ENCODE measurements around the gene ARHGAP26.

The ARHGAP26 gene

DNA sequence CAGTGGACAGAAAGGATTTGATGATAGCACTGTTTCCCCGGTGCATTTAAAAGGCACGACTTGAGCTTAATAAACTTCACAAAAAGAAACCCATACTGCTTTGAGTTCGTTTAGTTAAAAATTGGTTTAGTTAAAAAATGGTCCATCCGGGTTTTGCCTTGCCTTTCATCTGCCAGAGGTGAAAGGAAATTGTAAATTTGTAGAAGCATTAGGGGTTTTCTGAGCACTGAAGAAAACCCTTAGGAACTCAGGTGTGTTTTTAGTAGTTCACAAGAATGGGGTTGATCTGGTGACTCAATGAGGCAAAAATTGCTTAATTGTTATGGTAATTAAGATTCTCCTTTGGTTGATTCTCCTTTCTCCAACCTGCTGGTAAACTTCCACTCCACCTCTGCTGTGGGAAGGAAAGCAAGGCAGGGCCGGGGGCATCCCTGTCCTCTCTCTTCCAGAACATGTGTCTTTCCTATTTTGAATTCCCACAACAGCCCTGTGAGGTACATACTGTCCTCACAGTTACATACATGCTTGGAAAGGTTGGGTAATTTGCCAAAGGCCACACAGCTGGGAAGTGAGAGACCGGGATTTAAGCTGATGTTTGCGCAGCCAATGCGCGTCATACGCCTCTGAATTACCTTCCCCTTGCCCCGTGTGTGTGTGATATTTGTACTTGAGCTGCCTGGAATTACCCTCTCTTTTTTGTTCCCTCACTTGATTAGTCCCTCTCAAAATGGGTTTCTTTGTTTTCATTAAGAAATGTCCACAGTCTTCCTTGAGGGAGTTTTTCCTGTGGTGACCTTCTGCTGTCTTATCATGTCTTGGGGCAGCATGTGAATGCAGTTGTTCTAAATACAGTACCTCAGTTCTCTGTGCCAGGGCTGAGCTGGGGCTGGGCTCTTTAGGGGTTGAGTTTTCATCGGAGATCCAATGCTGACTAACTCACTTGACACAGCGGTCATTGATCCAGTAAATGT lies 94.4 kb downstream of the ARHGAP26 start:
- no peak overlapping the region for H3K14ac ChIP-seq (ENCODE audit: low read length in 2 of 2)
- H2AFZ ChIP-seq (ENCODE audit: low read depth, low read length): no peak overlapping the region
- no peak overlapping the region for H2BK12ac ChIP-seq (ENCODE audit: low read length in 2 of 2)
- WGBS: 77% methylated on average over 13 of the region's 13 CpGs
- H3K9ac ChIP-seq (ENCODE audit: low read length): no peak overlapping the region
- no peak overlapping the region for H3K23ac ChIP-seq (ENCODE audit: low read length in 2 of 2)
- H3K27me3 ChIP-seq (ENCODE audit: control insufficient read depth in 1 of 2, insufficient read depth in 1 of 2, low read length in 2 of 2): no peaks in the 10 kb centered on the region
- no peak overlapping the region for H2BK15ac ChIP-seq (ENCODE audit: low read depth, poor library complexity, severe bottlenecking)
- no peak overlapping the region for H3K4me3 ChIP-seq (ENCODE audit: insufficient read depth in 1 of 2, low read depth in 1 of 2, low read length in 2 of 2)
- H3K4me1 ChIP-seq (ENCODE audit: control insufficient read depth, insufficient read depth, low read depth, low read length): peaks cover 9% of the 10 kb centered on the region
- H3K36me3 ChIP-seq (ENCODE audit: control insufficient read depth in 1 of 2, insufficient read depth in 2 of 2, low read depth in 1 of 2, low read length in 2 of 2): no peaks in the 10 kb centered on the region
- DNase-seq: no peak
- H3K4ac ChIP-seq (ENCODE audit: low read depth in 1 of 2, low read length in 2 of 2): no peak overlapping the region
- H3K4me2 ChIP-seq (ENCODE audit: low read length, poor library complexity, severe bottlenecking): no peak overlapping the region
- no peak overlapping the region for H4K8ac ChIP-seq (ENCODE audit: low read length)
- no peak overlapping the region for H2BK5ac ChIP-seq (ENCODE audit: low read depth, low read length, poor library complexity, severe bottlenecking)
- no peak overlapping the region for H2BK120ac ChIP-seq (ENCODE audit: low read depth, low read length)
- H3K79me1 ChIP-seq (replicated peaks; ENCODE audit: low read length, poor library complexity, severe bottlenecking): peaks cover 36% of the 10 kb centered on the region
- H3K18ac ChIP-seq (ENCODE audit: low read depth in 1 of 2, low read length in 2 of 2): no peak overlapping the region
- H3K27ac ChIP-seq (ENCODE audit: low read length, poor library complexity, severe bottlenecking): no peak overlapping the region
- H3K9me3 ChIP-seq (ENCODE audit: control insufficient read depth, low read length): no peaks in the 10 kb centered on the region
- no peak overlapping the region for H4K91ac ChIP-seq (ENCODE audit: low read length)
- no peak overlapping the region for H2AK5ac ChIP-seq (ENCODE audit: low read length, severe bottlenecking)

DNA sequence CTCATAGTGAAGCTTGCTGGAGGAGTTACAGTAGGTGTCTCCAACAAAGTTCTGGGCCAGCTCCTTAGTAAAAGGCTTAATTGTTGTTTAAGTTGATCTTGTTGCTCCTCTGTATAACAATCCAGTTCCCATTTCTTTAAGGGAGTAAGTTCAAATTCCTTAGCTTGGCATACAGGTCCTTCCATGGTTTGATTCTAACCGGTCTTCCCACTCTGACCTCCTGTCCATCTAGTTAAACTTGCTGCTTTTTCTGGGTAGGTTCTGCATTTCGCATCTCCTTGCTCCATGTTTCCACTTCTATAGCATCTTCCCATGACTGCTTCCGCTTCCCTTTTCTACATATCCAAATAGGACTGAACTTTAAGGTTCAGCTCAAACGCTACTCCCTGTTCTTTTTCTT lies 95.5 kb downstream of the ARHGAP26 start:
- no peak overlapping the region for H3K23ac ChIP-seq (ENCODE audit: low read length in 2 of 2)
- no peak overlapping the region for H2BK12ac ChIP-seq (ENCODE audit: low read length in 2 of 2)
- H2BK15ac ChIP-seq (ENCODE audit: low read depth, poor library complexity, severe bottlenecking): no peak overlapping the region
- H2BK5ac ChIP-seq (ENCODE audit: low read depth, low read length, poor library complexity, severe bottlenecking): no peak overlapping the region
- H3K9ac ChIP-seq (ENCODE audit: low read length): no peak overlapping the region
- H3K18ac ChIP-seq (ENCODE audit: low read depth in 1 of 2, low read length in 2 of 2): no peak overlapping the region
- no peaks in the 10 kb centered on the region for H3K36me3 ChIP-seq (ENCODE audit: control insufficient read depth in 1 of 2, insufficient read depth in 2 of 2, low read depth in 1 of 2, low read length in 2 of 2)
- H3K4me2 ChIP-seq (ENCODE audit: low read length, poor library complexity, severe bottlenecking): no peak overlapping the region
- H3K14ac ChIP-seq (ENCODE audit: low read length in 2 of 2): no peak overlapping the region
- H3K9me3 ChIP-seq (ENCODE audit: control insufficient read depth, low read length): no peaks in the 10 kb centered on the region
- DNase-seq: no peak
- H4K8ac ChIP-seq (ENCODE audit: low read length): no peak overlapping the region
- peaks cover 12% of the 10 kb centered on the region for H3K4me1 ChIP-seq (ENCODE audit: control insufficient read depth, insufficient read depth, low read depth, low read length)
- no peak overlapping the region for H2AK5ac ChIP-seq (ENCODE audit: low read length, severe bottlenecking)
- no peak overlapping the region for H3K27ac ChIP-seq (ENCODE audit: low read length, poor library complexity, severe bottlenecking)
- no peaks in the 10 kb centered on the region for H3K27me3 ChIP-seq (ENCODE audit: control insufficient read depth in 1 of 2, insufficient read depth in 1 of 2, low read length in 2 of 2)
- no peak overlapping the region for H2AFZ ChIP-seq (ENCODE audit: low read depth, low read length)
- peaks cover 29% of the 10 kb centered on the region for H3K79me1 ChIP-seq (replicated peaks; ENCODE audit: low read length, poor library complexity, severe bottlenecking)
- H4K91ac ChIP-seq (ENCODE audit: low read length): no peak overlapping the region
- H3K4me3 ChIP-seq (ENCODE audit: insufficient read depth in 1 of 2, low read depth in 1 of 2, low read length in 2 of 2): no peak overlapping the region
- no peak overlapping the region for H2BK120ac ChIP-seq (ENCODE audit: low read depth, low read length)
- WGBS: 91% methylated on average over 4 of the region's 4 CpGs
- H3K4ac ChIP-seq (ENCODE audit: low read depth in 1 of 2, low read length in 2 of 2): no peak overlapping the region

DNA sequence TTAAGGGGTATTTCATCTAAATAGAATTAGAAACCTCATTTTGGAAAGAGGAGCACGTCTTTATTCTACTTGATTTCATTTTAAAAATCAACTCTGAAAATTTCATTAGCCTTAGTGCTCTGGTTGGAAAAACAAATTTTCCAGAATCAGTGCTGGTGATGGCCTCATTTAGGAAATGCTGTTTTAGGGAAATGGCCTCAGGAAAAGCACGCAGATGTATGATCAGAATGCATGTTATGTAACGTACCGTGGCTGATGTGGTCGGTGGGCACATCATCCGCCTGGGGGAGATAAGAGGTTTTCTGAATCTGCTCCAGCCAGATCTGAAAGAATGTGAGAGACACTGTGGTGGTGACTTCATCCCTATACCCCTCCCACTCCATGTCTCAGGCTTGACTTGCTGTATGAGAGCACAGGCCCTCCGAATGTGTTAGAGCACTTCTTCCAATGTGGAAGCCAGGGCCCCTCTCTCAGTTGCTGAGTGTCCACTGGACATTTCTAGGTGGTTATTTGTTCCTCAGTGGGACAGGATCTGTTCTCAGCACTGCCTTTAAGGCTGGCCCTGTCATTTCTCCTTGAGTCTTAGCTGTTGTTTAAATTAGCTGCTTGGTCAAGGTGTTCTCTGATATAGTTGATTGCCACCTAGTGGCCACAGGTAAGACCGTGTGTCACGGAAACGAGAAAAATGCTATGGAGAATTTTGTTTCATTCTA lies 96.5 kb downstream of the ARHGAP26 start:
- Histone ChIP-seq H2BK12ac (ENCODE audit: low read length in 2 of 2) (no peak overlapping the region), H3K27me3 (ENCODE audit: control insufficient read depth in 1 of 2, insufficient read depth in 1 of 2, low read length in 2 of 2) (no peaks in the 10 kb centered on the region), H3K4me1 (ENCODE audit: control insufficient read depth, insufficient read depth, low read depth, low read length) (peaks cover 9% of the 10 kb centered on the region), H3K4me2 (ENCODE audit: low read length, poor library complexity, severe bottlenecking) (no peak overlapping the region), H4K8ac (ENCODE audit: low read length) (no peak overlapping the region), H2BK5ac (ENCODE audit: low read depth, low read length, poor library complexity, severe bottlenecking) (no peak overlapping the region), H2BK120ac (ENCODE audit: low read depth, low read length) (no peak overlapping the region), H2BK15ac (ENCODE audit: low read depth, poor library complexity, severe bottlenecking) (no peak overlapping the region), H2AFZ (ENCODE audit: low read depth, low read length) (no peak overlapping the region), H3K79me1 (replicated peaks; ENCODE audit: low read length, poor library complexity, severe bottlenecking) (peaks cover 26% of the 10 kb centered on the region), H3K23ac (ENCODE audit: low read length in 2 of 2) (no peak overlapping the region), H3K4ac (ENCODE audit: low read depth in 1 of 2, low read length in 2 of 2) (no peak overlapping the region), H3K9me3 (ENCODE audit: control insufficient read depth, low read length) (no peaks in the 10 kb centered on the region), H3K9ac (ENCODE audit: low read length) (peak overlapping the region; percentile 32), H2AK5ac (ENCODE audit: low read length, severe bottlenecking) (no peak overlapping the region), H3K4me3 (ENCODE audit: insufficient read depth in 1 of 2, low read depth in 1 of 2, low read length in 2 of 2) (no peak overlapping the region), H3K14ac (ENCODE audit: low read length in 2 of 2) (no peak overlapping the region), H3K27ac (ENCODE audit: low read length, poor library complexity, severe bottlenecking) (peak overlapping the region; percentile 6), H4K91ac (ENCODE audit: low read length) (no peak overlapping the region), H3K18ac (ENCODE audit: low read depth in 1 of 2, low read length in 2 of 2) (no peak overlapping the region), H3K36me3 (ENCODE audit: control insufficient read depth in 1 of 2, insufficient read depth in 2 of 2, low read depth in 1 of 2, low read length in 2 of 2) (no peaks in the 10 kb centered on the region)
- peak; percentile 60 for DNase-seq
- WGBS: 42% methylated on average over 9 of the region's 10 CpGs

GRCh38 chr5:142869886-142870285 lies 99.7 kb downstream of the ARHGAP26 start:
- no peaks in the 10 kb centered on the region for H3K27me3 ChIP-seq (ENCODE audit: control insufficient read depth in 1 of 2, insufficient read depth in 1 of 2, low read length in 2 of 2)
- 36% methylated on average over 1 of the region's 3 CpGs for WGBS
- no peak overlapping the region for H4K91ac ChIP-seq (ENCODE audit: low read length)
- H3K4me1 ChIP-seq (ENCODE audit: control insufficient read depth, insufficient read depth, low read depth, low read length): peaks cover 23% of the 10 kb centered on the region
- no peak overlapping the region for H2AFZ ChIP-seq (ENCODE audit: low read depth, low read length)
- no peak overlapping the region for H2AK5ac ChIP-seq (ENCODE audit: low read length, severe bottlenecking)
- H3K9ac ChIP-seq (ENCODE audit: low read length): no peak overlapping the region
- no peak overlapping the region for H4K8ac ChIP-seq (ENCODE audit: low read length)
- peaks cover 23% of the 10 kb centered on the region for H3K79me1 ChIP-seq (replicated peaks; ENCODE audit: low read length, poor library complexity, severe bottlenecking)
- no peak overlapping the region for H3K4ac ChIP-seq (ENCODE audit: low read depth in 1 of 2, low read length in 2 of 2)
- H3K18ac ChIP-seq (ENCODE audit: low read depth in 1 of 2, low read length in 2 of 2): no peak overlapping the region
- no peak overlapping the region for H3K27ac ChIP-seq (ENCODE audit: low read length, poor library complexity, severe bottlenecking)
- no peak overlapping the region for H3K4me2 ChIP-seq (ENCODE audit: low read length, poor library complexity, severe bottlenecking)
- no peaks in the 10 kb centered on the region for H3K36me3 ChIP-seq (ENCODE audit: control insufficient read depth in 1 of 2, insufficient read depth in 2 of 2, low read depth in 1 of 2, low read length in 2 of 2)
- DNase-seq: no peak
- H3K14ac ChIP-seq (ENCODE audit: low read length in 2 of 2): no peak overlapping the region
- no peak overlapping the region for H2BK120ac ChIP-seq (ENCODE audit: low read depth, low read length)
- no peak overlapping the region for H2BK15ac ChIP-seq (ENCODE audit: low read depth, poor library complexity, severe bottlenecking)
- H3K4me3 ChIP-seq (ENCODE audit: insufficient read depth in 1 of 2, low read depth in 1 of 2, low read length in 2 of 2): no peak overlapping the region
- no peak overlapping the region for H2BK5ac ChIP-seq (ENCODE audit: low read depth, low read length, poor library complexity, severe bottlenecking)
- H3K23ac ChIP-seq (ENCODE audit: low read length in 2 of 2): no peak overlapping the region
- no peaks in the 10 kb centered on the region for H3K9me3 ChIP-seq (ENCODE audit: control insufficient read depth, low read length)
- no peak overlapping the region for H2BK12ac ChIP-seq (ENCODE audit: low read length in 2 of 2)
